SW 1271 (cell line): ENCODE data around the gene BRD7.

Experiments used
- DNase-seq, 2 experiments: peaks; one replicate each; lab custom pipeline; 2025; lab: John Stamatoyannopoulos, UW

The BRD7 gene

GRCh38 chr16:50272687-50273381 lies 96.0 kb downstream of the BRD7 start:
- no peak for DNase-seq

DNA sequence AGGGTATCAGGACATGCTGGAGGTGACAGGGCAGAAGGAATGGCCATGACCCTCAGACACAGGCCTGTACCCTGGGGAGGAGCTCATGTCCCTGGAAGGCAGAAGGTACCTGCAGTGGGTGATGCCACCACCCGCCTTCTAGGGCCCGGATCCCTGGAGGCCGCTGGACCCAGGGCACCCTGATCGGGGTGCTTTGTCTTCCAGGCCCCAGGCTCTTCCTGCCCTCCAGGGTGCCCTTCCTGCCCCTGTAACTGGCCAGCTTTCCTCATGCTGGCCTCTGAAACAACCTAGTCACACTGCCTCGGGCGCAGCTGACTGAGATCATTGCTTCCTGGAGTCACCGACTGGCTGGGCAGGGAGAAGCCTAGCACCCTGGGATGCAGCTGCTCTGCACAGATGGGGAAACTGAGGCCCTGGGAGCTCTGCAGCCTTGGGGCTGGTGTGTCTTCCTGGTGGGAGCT lies 96.6 kb downstream of the BRD7 start:
- no peak for DNase-seq

DNA sequence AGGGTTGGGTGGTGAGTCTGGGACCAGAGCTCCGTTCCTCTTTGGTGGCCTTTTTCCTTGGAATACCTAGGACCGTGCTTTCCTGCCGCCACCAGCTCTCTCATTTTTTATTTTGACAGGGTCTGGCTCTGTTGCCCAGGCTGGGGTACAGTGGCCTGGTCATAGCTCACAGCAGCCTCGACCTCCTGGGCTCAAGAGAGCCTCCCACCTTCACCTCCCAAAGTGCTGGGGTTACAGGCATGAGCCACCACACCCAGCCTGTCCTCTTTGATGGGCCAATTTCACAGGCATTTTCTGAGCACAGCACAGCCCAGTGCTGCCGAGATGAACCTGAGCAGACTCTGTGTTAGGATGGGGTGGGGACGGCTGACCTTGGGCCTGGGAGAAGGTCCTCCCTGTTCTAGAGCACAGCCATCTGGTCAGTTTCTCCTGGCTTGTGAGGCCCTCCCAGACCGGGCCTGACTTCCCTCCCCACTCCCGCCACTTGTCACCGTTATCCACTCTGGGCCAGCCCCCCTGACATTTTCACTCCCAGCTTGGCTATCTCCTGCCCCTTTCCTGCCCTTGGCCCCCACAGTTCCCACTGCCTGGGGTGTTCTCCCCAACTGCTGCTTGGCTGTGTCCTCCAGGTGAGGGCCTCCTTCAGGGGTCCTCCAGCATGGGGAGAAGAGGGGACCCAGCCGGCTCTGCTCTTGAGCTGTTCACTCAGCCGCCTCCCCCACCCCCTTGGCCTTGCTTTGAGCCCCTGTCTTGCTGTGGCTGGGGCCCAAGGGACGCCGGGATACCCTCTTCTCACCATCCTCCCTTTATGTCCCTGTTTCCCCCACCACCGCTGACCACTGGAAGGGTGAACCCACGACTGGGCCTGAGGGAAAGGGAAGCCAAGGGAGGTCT lies 97.4 kb downstream of the BRD7 start:
- no peak for DNase-seq

DNA sequence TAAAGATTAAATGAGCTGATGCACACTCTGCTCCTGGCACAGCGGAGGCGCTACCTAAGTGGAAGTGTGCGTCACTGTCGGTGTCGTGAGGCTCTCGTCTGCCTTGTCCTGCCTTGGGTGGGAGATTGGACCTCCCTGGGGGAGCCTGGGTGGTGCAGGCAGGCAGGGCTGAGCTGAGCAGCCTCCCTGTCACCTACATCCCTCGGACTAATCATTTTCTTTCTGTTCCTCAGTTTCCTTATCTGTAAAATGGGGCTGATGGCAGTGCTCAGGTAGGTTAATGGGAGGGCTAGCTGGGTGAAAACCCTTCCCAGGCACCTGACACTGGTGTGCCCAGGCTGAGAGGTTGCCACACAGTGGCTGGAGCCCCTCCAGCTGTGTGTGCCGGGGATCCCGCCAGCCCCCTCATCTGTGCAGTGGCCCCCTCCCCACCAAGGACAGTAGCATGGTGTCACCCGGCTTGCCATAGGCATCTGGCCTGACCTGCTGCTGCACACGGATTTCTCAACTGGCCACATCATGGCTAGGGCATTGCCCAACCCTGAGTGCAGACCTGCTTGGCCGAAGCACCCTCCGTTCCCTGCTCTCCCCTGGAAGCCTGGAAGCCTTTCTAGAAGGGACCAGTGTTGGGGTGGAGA lies 98.2 kb downstream of the BRD7 start:
- DNase-seq, result no peak

DNA sequence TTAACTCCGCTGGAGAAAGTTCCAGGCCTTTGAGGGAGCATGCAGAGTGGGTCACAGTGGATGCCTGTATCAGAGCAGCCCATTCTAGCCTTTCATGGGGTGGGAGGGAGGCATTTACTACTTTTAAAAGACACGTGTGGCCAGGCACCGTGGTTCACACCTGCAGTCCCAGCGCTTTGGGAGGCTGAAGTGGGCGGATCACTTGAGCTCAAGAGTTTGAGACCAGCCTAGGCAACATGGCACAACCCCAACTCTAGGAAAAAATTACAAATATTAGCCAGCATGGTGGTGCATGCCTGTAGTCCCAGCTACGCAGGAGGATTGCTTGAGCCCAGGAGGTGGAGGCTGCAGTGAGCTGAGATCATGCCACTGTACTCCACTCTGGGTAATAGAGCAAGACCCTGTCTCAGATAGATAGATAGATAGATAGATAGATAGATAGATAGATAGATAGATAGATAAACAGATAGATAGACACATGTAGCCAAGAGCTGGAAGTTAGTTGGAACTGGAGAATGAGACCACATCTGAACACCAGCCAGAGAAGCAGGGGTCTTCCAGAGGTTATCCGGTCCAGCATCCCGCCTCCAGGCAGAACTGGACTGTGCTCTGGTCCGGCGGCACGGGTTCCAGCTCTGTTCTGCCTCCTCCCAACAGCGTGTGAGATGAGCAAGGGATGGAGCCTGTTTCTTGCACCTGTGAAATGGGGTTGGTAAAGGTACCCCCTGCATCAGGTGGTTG lies 98.8 kb downstream of the BRD7 start:
- no peak for DNase-seq

DNA sequence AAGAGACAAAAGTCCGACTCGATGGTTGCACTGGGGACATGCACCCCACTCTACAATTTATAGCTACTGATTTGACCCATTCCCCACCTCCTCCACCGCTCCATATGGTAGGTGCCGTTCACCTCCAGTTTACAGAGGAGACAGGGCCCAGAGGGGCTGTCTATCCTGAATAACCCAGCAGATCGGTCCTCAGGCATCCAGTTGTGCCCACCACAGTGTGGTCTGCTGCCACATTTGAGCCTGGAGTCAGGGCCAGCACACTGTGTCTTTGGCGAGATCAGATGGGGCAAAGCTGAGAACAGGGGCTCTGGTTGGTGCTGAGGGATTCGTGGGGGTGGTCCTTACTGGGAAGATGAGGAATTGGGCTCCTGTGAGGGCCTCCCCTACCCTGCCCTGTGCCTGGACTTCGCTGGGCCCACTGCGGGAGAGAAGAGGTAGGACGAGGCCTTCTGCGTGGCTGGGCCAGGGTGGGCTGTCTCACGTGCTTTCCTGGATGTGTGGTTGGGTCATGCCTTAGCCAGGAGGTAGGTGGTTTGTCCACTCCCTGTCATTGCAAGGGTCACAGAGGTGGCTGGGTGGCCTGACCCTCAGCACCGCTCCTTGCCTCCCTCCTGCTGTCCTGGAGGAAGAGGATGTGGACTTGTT lies 99.6 kb downstream of the BRD7 start:
- no peak for DNase-seq

GRCh38 chr16:50268352-50268751 lies 100.4 kb downstream of the BRD7 start:
- no peak for DNase-seq

DNA sequence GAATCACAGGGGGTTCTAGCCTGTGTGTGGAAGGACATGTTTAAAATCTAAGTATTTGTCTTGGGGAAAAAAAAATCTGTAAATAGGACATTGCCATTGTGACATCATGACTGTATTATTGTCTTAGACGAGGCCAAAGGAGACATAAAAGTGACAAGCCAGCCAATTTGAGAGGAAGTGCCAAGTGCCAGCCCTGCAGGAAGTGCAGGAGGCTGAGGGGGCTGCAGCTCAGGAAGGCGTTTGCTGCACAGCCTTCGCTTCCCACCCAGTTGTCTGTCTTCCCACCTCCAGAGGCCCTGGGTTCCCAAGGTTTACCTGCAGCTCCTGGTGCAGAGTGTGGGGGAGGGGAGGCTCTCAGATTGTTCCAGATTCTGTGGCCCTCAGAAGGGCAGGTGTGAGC lies 101.1 kb downstream of the BRD7 start:
- DNase-seq, result no peak

DNA sequence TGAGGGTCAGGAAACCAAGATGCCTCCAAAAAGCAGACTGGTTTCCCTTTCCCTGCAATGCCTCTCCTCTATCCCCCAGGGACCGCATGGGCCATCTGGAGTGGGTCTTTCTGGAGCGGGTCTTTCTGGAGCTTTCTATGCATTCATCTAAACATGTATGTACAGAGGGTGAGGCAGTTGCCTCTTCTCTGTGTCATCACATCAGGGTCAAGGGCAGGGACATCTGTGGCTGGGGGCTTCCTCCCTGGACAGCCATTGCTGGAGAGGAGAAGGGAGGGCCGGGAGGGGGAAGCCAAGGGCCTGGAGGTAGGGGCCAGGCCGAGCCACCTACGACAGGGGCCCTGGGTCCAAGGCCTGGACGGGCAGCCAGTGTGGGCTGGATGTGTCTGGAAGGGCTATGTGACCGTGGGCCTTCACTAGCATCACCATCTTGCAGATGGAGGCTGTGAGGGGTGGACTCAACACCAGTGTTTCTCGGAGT lies 101.6 kb downstream of the BRD7 start:
- DNase-seq, result no peak

- DNase-seq, result no peak
Measured at GRCh38 chr16:50266337-50267091, 102.3 kb downstream of the BRD7 start, which contains the start of gene ADCY7. ADCY7 (plus strand) TSS chr16:50266551; CDS start chr16:50288180, 21,629 bp downstream.
